ENCODE results near the gene MYRIP.

Gene MYRIP

DNA sequence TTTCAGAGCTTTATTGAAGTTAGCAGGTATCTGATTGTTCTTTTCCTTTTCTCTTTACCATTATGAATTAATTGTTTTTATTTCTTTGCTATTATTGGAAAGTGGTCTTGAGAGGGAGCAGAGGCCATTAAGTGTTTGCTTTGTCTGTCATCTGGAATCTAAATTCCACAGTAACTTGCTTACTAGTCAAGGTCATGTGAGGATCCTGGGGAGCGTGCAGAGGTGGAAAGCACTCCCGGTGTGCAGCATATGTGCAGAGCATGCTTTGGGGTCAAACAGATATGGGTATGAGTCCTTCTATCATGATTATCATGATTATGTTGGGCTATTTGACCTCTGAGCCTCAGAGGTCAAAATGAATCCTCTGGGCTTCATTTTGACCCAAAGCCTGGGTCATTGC is 96.4 kb downstream of the MYRIP start:
- no peak for DNase-seq (ENCODE audit: low spot score)

DNA sequence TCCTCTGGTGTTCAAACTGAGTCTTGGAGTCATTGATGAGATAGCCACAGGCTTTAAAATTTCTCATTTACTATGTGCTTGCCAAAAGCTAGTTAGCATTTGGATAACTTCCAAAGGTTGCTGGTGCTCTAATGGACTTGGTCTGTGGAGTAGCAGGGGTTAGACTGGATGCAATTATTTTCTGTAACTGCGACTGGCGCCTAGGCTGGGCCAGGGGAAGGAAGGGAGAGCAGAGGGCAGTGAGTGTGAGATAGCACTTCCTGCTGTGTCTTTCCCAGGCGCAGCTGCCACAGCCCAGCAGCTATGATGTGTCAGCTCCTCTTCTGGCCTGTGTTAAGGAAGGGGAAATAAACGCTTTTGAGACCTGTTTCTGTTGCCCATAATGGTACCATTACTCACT is 98.6 kb downstream of the MYRIP start:
- DNase-seq (ENCODE audit: low spot score), result no peak

- DNase-seq (ENCODE audit: low spot score), result no peak
Measured at GRCh38 chr3:39910135-39910534, 100.7 kb downstream of the MYRIP start.

DNA sequence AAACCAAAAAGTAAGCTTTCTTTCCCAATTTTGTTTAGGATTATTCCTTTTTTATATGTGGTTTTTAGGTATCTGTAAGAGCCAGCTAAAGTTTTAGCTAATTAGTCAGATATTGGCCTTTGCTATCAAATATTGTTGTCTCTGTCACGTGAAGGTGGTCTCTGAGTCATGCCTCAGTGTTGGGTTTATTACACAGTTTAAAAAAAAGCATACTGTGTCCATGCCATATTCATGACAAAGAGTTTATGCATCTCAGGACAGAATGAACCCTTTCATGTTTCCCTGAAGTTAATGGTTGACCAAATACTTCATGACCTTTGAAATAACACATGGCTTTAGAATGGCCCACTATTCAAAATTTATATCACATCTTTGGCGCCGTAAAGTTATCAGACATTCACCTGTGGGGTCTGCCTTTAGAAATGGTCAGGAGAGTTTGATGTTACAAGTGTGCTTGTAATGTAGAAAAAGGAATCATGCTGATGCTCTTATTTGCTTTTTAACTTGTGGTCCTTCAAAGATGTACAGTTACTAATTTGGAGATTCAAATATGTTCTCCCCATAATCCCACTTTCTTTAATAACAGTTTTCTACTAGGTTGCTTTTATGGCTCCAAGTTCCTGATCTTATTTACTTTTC is 101.5 kb downstream of the MYRIP start:
- DNase-seq (ENCODE audit: low spot score), result no peak

GRCh38 chr3:39911465-39912309 is 102.3 kb downstream of the MYRIP start:
- no peak for DNase-seq (ENCODE audit: low spot score)

- no peak for DNase-seq (ENCODE audit: low spot score)
Measured at GRCh38 chr3:39915027-39915426, 105.6 kb downstream of the MYRIP start.

DNA sequence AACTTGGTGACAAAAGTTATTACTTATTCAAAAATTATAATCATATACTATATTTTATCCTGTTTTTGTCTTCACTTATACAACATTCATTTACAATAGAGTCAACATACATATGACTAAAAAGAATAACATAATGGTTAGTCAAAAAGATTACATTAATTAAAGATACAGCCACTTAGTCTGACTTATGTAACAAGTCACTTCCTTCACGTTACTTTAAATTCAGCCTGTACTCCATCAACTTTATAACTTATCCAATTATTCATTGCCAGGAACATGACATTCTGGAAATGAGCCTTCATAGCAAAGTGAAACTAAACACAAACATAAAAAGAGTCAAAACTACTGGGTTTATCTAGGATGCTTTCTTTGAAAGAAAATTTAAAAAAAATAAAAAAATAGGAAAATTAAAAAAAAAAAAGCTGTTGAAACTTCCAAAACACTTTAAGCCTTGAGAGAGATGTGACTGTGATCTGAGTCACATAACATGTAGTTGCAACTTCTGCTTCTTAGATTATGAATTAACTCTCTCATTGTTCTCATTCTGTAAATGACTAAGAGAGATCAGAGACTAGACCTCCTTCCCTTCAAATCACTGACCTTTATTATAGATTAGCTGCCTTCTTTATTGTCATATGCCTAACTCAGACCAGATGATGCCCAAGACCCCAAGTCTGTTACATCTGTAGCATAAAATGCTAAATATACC is 107.8 kb downstream of the MYRIP start:
- DNase-seq (ENCODE audit: low spot score), result no peak

- no peak for DNase-seq (ENCODE audit: low spot score)
Measured at GRCh38 chr3:39919281-39919680, 109.9 kb downstream of the MYRIP start.

- DNase-seq (ENCODE audit: low spot score), result no peak
Measured at GRCh38 chr3:39920271-39920670, 110.9 kb downstream of the MYRIP start.

- DNase-seq (ENCODE audit: low spot score), result no peak
Measured at GRCh38 chr3:39927479-39927878, 118.1 kb downstream of the MYRIP start.

DNA sequence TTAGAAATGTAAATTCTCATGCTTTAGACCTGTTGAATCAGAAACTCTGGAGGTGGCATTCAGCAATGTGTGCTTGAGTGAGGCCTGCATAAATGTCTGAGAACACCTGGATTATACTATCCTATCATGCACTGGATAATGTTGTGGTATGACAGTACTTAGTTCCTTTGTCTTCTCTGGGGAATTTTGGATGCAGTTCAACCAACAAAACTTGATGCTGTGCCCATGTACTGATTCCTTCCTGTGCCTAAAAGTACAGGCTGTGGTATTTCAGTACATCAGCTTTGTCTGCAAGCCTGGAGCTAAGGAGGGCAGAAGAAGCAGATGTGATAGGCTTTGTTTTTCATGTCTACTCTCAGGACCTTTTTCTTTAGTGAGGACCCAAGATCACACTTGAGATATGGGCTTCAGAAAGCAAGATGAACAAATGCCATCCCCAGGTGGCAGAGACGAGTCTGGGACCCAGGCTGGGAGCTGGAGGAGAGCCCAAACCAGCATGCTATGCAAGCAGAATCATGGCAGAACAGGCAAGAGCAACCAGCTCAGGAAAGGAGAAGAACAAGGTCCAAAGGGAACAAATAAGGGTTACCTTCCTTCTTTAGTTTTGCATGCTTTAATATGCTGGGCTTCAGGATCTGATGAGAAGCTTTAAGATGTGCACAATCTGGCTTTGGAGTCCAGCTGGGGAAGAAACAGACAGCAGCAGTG is 124.7 kb downstream of the MYRIP start:
- DNase-seq (ENCODE audit: low spot score), result no peak

- DNase-seq (ENCODE audit: low spot score), result no peak
Measured at GRCh38 chr3:39934696-39935095, 125.3 kb downstream of the MYRIP start.

DNA sequence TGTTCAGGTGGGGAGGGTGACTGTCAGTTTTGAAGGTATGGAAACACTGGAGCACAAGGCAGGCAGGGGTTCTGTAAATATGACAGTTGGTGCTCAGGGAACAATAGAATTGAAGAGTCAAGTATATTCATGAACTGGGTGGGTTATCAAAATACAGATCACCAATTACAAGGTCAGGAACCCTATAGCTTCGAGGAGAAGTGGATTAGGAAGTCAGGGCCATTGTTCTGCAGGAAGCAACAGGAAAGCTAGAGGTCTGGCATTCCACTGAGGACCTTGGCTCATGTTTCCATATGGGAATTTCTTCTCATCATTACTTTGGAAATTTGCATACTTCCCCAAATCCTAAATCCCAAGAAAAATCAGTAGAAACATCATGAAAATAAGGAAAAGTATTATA is 125.9 kb downstream of the MYRIP start:
- DNase-seq (ENCODE audit: low spot score), result no peak

DNA sequence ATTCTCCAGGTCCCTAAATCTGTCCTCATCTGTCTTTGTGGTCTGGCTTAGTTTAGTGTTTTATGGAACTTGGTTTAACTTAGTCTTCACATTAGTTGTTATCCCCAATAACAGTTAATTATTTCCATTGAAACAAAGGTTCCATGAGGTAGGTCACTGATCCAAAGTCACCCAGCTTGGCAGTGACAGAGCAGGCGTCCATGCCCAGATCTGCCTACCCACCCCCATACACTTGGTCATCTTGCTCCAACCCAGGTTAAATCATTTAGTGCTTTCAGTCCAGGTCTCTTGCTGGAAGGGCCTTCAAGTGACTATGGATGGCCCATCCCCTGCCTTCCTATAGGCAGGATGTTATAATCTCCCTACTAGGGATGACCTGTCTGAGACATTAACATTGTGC is 127.4 kb downstream of the MYRIP start:
- no peak for DNase-seq (ENCODE audit: low spot score)

GRCh38 chr3:39937315-39937714 is 127.9 kb downstream of the MYRIP start:
- DNase-seq (ENCODE audit: low spot score), result no peak

- no peak for DNase-seq (ENCODE audit: low spot score)
Measured at GRCh38 chr3:39937874-39938273, 128.5 kb downstream of the MYRIP start.

DNA sequence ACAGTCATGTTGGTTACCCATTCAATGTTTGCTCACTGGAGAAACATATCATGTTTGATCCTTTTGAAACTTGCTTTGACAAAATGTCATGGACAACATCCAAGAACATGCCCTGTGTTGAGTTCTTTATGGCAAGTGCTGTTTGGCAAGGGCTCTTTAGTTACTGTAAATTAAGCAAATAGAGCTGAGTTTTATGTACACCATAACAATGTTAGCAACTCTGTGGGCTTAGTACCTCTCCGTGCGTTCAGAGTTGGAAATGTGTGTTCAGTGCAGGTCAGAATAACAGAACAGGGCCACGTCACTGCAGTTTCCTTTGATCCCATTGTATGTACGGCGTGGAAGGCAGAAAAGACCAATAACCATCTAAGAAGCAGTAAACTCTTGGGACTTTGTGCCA is 132.5 kb downstream of the MYRIP start:
- DNase-seq (ENCODE audit: low spot score), result no peak

DNA sequence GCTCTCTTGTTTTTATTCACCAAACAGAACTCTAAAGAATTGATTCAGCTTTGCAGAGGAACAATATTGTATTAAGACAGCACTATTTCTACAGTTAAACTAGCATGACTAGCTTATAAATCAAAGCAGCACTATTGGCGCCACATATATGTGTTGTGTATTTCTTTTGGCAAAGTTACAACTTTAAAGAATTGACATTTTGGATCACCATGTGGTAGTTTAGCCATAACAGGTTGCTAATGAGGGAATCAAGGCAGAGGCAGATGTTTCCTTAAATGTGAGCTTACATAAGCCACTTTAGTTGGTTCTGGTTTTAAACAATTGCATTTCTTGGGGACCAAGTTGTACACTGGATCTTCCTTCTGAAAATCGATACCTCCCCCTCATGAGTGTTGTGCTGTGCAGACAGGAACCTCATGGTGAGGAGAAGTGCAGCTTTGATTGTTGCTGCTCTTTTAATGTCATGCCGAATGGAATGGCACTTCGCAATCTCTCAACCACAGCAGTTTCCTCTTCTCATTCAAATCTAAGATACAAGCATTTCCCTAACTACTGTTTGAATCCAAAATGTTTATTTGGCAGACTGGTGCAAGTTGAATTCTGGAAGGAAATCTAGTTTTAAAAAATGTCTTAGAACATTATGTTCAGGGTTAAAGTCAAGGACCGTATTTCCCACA is 151.2 kb downstream of the MYRIP start:
- DNase-seq (ENCODE audit: low spot score), result no peak

- DNase-seq (ENCODE audit: low spot score), result no peak
Measured at GRCh38 chr3:39961230-39961629, 151.8 kb downstream of the MYRIP start.

DNA sequence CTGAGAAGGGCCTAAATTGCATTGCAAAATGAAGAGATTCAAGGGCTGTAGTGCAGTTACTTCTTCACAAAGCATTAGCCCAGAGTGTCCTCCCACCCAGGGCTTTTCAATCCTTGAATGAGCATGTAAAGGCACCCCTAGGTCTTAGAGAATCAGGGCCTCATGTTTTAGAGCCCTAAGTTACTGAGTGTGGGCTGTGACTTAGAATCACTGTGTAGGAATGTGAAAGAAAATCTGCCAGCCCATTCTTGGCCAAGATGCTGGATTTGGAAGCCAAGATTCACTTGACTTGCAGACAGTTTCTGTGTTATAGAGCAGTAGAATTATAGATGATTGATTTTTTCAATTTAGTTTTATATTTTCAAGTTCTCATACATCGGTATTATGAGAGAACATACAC is 153.2 kb downstream of the MYRIP start:
- no peak for DNase-seq (ENCODE audit: low spot score)

- DNase-seq (ENCODE audit: low spot score), result no peak
Measured at GRCh38 chr3:39965461-39965860, 156.1 kb downstream of the MYRIP start.

- DNase-seq (ENCODE audit: low spot score), result no peak
Measured at GRCh38 chr3:39965997-39966396, 156.6 kb downstream of the MYRIP start.

All from hematopoietic multipotent progenitor cell treated with erythropoietin and hydrocortisone succinate and interleukin-3 and kit ligand, for 15 days (in vitro differentiated cells).